NCI-H69 (cell line): ENCODE results near the gene SLC26A5.
A peak's percentile ranks its signal among the peaks of the same experiment; 100 is the strongest.
"Not testable (repeated sequence)": the region's sequence is repeated elsewhere in the genome, so short reads cannot be mapped to it uniquely, and the experiment has no call there.

Source experiments
- DNase-seq: peaks from one replicate; lab custom pipeline; 2025; lab: John Stamatoyannopoulos, UW

Gene SLC26A5

DNA sequence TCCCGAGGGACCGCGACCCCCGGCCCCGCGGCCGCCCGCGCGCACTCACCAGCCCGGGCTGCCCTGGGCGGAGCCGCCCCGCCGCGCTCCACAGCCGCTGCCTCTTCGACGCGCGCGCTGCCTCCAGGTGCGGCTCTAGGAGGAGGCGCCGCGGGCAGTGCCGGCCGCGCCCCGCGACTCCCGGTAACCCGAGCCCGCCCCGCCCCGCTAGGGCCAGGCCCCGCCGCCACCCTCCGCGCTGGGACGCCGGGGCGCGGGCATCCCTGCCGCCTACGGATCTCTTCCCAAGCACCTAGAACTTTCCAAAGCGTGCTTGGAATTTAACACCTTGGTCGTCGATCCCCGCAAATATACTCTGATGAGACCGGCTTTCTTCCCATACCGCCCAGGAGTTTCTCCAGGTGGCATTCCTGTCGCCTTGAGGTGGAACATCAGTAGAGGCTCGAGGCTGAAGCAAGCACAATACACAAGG is at the start of gene SLC26A5:
TSS of gene SLC26A5 (minus strand) at position 159 of the 472 bp plus-strand sequence. CDS start 24,693 bp downstream, outside the sequence.
- DNase-seq = peak; percentile 88

GRCh38 chr7:103487419-103487818 is 41.4 kb upstream of the SLC26A5 start:
- peak; percentile 34 for DNase-seq

DNA sequence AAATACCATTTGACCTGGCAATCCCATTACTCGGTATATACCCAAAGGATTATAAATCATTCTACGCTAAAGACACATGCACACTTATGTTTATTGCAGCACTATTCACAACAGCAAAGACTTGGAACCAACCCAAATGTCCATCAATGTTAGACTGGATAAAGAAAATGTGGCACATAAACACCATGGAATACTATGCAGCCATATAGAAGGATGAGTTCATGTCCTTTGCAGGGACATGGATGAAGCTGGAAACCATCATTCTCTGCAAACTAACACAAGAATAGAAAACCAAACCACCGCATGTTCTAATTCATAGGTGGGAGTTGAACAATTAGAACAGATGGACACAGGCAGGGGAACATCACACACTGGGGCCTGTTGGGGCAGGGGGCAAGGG is 40.9 kb upstream of the SLC26A5 start:
- not testable (repeated sequence) for DNase-seq

DNA sequence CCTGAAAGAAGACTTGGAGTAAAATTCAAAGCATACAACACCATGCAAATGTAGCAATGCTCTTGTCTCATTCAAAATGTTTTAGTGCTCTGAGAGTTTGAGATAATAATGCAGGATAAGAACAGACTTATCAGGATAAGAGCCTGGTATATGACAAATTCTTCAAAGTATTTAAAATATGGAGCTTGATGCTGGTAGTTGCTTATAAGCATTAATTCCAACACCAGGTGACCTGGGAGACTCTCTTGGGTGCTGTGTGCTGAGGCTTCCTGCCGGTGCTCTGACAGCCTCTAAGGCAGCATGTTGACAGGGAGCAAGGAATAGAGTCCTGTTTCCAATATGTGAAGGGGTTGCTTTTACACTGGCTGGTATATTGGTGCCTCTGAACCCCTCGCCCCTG is 34.8 kb upstream of the SLC26A5 start:
- DNase-seq = no peak

DNA sequence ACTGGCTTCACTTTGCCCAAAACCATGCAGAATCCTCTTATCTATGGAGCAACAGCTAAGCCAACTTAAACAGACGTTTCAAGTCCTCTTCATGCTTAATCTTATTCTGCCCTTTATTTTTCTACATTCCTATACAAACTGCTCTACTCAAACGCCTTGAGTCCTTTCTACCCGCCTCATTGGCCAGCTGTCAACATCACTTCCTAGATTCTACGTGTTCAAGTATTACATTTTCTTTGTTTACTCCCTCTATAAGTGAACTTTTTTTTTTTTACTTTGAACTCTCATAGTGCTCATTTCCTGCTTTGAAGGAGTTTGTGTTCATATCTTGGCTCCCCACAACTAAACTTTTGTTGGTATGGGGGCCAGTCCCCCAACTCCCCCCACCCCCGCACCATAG is 28.9 kb upstream of the SLC26A5 start:
- no peak for DNase-seq

- DNase-seq = no peak
Observed at GRCh38 chr7:103469095-103469948, 23.3 kb upstream of the SLC26A5 start.

GRCh38 chr7:103466814-103467213 is 20.8 kb upstream of the SLC26A5 start:
- DNase-seq = no peak

DNA sequence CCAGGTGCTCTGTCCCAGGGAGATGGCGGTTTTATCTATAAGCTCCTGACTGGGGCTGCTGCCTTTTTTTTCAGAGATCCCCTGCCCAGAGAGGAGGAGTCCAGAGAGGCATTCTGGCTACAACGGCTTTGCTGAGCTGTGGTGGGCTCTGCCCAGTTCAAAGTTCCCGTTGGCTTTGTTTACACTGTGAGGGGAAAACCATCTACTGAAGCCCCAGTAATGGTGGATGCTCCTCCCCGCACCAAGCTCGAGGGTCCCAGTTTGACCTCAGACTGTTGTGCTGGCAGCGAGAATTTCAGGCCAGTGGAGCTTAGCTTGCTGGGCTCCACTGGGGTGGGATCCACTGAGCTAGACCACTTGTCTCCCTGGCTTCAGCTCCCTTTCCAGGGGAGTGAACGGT is 16.4 kb upstream of the SLC26A5 start:
- no peak for DNase-seq

- peak; percentile 87 for DNase-seq
Observed at GRCh38 chr7:103447073-103447960, 1.3 kb upstream of the SLC26A5 start.

DNA sequence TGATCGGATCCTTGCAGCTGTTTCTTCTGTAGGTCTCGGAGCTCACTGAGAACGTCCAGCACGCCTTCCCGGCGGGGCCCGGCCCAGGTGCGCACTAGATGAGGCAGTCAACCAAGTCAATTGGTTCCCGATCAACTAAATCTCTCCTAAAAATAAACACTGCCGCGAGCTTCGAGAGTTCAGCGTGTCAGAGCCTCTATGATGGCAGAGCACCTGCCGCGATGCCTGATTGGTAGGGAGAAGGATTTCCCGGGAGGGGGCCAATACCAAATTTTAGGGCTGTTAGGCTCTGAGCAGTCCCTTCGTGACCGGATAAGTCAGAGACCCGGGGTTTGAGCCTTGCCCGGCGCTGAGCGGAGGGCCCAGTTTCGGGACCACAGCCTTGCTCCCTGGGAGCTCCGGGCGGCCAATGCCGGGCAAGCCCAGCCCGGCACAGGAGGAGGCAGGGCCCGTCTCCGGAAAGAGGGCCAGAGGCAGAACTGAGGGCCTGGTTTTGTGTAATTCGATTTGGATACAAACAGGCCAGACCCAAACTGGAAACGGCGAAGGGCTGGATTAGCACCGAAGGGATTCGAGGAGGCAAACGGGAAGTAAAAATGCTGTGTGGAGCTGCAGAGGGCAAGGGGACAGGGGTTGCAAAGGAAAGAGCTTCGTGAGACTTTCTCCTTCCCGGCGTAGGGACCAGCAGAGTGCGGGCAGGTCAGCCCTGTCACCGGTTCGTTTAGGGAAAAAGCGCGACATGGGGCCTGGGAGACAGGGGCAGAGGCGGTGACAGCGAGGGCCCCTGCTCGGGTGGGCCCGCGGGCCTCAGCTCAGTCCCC is 569 bp downstream of the SLC26A5 start:
- DNase-seq = peak; percentile 69

GRCh38 chr7:103439661-103440060 is 6.3 kb downstream of the SLC26A5 start:
- no peak for DNase-seq

- no peak for DNase-seq
Observed at GRCh38 chr7:103437623-103438022, 8.4 kb downstream of the SLC26A5 start.

GRCh38 chr7:103432712-103433111 is 13.3 kb downstream of the SLC26A5 start:
- DNase-seq = no peak

- DNase-seq = no peak
Observed at GRCh38 chr7:103425177-103425576, 20.8 kb downstream of the SLC26A5 start.

DNA sequence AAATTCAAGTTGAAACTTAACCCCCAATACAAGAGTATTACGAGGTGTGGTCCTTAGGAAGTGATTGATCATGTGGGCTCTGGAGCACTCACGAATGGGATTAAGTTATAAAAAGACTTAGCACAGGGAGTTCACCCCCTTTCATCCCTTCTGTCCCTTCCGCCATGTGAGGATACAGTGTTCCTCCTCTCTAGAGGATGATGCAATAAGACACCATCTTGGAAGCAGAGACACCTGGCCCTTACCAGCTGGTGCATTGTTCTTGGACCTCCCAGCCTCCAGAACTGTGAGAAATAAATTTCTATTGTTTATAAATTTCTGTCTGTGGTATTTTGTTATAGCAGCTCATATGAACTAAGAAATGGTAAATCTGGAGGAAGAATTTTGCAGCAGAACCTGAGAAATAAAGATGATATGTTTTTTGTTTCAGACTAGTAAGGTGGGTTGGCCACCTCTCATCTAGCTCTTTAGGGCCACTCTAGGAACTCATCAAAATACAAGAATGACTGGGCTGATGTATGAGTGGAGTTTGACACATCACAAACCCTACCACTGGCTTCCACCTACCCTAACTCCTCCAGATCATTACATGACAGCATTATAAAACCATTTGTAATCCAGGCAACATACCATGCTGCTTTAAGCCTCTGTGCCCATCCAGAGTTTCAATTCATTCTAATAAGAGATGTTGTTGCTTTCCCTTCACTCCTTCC is 22.4 kb downstream of the SLC26A5 start:
- DNase-seq = no peak

GRCh38 chr7:103420857-103421384 is 25.1 kb downstream of the SLC26A5 start:
- no peak for DNase-seq

- no peak for DNase-seq
Observed at GRCh38 chr7:103418241-103418640, 27.8 kb downstream of the SLC26A5 start.

DNA sequence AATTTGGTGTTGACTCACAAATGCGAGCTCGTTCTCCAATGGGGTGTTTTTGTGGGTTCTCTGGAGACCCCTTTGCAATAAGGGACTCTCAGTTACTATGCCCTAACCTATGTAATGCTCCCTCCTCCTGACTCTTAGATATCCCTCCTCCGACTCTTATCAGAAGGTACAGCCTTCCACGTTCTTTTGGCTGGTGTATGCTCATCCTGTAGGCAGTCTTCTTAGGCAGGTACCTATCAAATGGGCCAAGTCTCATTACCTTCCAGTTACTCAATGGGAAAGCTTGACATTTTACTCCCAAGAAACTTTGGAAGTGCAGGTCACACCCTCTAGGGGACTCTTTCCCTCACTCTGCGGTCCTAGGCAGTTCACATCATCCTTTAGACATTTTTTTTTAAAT is 32.6 kb downstream of the SLC26A5 start:
- DNase-seq = no peak

GRCh38 chr7:103412151-103412550 is 33.9 kb downstream of the SLC26A5 start:
- DNase-seq = no peak

GRCh38 chr7:103405789-103406613 is 40.0 kb downstream of the SLC26A5 start:
- peak; percentile 73 for DNase-seq
